NCI-H345 treated with DMSO at 0.1 percent for 48 hours (cell line): ENCODE measurements around the gene TBX1.

Experiments used
- DNase-seq: peaks from one replicate; lab custom pipeline; 2025; ENCODE audit not compliant: unreplicated experiment; lab: John Stamatoyannopoulos, UW

Gene TBX1

DNA sequence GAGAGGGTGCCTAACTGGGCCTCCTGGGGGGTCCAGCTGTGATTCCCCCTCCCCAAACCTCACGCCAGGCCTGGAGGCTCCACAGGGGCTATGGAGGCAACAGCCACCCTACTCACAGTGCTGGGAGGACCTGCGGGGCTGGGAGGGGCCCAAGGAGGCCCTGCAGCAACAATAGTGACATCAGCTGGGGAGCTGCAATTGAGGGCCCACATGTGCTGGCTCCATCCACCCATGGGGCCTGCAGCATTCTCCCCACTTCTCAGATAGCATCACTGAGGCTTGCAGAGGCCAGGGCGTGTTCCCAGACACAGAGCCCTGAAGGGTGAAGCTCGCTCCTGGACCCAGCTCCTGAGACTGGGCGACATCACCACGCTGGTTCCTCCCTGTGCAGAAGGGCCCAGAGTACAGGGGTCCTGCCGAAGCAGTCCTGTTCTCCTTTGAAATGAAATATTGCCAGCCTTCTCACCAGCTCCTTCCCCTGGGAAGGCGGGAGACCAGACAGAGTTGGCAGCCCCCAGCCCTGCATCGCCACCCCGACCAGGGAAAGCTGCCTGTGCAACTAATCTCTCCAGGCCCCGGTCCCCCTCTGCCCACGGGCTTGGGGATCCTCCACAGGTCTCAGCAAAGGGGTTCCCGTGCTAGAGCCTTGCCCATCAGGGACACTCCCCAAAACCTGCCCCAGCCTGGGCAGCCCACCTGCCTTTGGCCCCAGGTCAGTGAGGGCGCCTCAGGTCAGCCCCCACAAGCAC, 8.9 kb upstream of the TBX1 start:
- no peak for DNase-seq

- no peak for DNase-seq
Measured at GRCh38 chr22:19753090-19753842, 7.3 kb upstream of the TBX1 start.

GRCh38 chr22:19753996-19754700, 6.4 kb upstream of the TBX1 start:
- no peak for DNase-seq

- DNase-seq: no peak
Measured at GRCh38 chr22:19754701-19755144, 5.9 kb upstream of the TBX1 start.

GRCh38 chr22:19755145-19755710, 5.3 kb upstream of the TBX1 start:
- no peak for DNase-seq

GRCh38 chr22:19755722-19756287, 4.8 kb upstream of the TBX1 start:
- no peak for DNase-seq

DNA sequence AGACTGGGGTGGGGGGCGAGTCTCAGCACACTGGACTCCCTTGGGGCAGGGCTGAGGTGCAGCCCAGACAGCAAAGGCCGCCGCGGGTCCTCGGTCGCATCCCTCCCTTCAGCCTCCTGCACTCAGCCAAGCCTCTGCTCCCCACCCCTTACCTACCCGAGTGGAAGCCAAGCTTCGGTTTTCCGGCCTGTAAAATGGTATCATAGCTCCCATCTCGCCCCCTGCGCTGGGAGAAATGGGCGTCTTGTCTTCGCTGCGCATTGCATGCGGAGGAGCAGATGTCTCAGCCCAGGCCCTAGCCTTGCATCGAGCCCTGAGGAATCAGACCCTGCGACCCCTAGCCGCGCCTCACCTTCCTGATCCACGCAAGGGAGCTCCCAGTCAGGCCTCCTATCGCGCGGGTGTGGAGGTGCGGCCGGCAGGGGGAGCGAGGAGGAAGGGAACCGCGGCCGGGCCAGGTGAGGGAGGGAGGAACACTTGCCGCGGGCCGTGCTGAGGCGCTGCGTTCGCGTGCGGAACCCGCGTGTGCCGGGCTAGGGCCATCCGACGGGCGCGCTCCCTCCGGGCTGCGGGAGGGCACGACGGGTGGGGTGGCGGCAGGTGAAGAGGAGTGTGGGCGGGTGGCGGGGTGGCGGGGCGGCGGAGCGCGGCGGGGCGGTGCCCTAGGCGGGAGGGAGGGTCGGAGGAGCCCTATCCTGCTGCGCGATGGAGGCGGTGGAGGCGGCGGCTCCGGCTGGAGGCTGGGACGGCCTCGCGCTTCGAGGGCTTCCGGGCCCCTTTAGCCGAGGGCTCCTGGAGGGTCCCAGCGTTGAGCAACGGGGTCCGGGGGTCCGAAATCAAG, 4.1 kb upstream of the TBX1 start:
- no peak for DNase-seq

DNA sequence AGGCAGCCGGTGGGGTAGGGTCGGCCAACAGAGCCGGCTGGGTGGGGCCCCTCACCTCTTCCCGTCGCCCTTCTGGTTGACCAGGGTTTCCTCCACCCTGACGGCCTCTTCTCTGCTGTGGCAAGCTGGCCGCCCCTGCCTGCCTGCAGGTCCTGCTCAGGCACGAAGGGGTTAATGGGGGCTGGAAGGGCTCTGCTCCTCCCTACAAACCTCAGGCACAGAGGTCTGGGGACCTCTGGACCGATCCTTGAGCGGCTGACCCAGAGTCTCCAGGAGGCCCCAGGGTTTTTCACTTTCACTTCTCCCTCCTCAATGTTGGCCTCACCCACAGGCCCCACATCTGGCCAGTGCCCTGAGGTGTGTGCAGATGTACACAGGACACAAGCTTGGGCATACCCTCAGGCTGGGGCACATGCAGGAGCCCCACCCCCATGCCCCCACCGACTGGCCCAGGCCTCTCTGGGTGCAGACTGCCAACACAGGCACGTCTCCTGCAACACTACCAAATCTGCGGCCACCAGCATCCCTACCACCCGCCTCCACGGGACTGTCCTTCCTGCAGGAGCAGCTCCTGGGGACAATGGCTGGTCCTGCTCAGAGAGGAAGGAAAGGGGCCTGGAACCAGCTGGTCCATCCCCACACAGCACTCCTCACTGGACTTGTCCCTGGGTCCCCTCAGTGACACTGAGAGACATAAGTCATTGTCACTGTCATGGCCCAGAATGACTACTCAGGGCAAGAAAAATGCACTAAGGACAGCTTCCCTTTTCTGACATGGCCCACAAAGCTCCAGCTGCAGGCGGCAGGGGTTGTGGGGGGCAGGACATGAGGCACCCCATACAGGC, 3.2 kb upstream of the TBX1 start:
- no peak for DNase-seq

GRCh38 chr22:19757985-19758895, 2.3 kb upstream of the TBX1 start:
- DNase-seq: no peak

GRCh38 chr22:19758896-19759426, 1.6 kb upstream of the TBX1 start:
- no peak for DNase-seq

DNA sequence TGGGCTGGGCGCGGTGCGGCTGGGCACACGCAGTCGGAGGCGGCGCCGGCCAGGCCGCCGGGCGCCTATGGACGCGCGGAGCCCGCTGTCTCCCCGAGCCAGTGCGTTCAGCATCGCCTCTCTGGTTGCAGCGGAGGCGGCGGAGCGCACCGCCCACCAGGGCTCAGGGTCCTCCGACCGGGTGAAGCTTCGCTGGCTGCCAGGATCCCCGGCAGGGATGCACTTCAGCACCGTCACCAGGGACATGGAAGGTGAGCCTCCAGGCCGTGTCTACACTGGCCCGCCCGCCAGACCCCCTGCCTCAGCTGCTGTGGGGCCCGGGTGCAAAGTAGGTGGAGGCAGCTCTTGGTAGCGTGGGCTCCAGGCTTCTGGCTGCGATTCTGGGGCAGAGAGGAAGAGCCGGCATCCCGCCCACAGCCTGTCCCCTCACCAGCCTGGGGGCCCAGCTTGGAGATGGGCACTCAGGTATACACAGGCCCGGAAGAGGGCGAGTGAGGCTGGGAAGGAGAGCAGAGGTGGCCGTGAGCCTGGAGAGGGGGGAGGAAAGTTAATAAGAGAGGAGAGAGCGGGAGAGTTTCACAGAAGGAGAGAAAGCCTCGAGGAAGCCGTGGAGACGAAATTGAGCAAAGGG, 1.0 kb upstream of the TBX1 start:
- DNase-seq: no peak

DNA sequence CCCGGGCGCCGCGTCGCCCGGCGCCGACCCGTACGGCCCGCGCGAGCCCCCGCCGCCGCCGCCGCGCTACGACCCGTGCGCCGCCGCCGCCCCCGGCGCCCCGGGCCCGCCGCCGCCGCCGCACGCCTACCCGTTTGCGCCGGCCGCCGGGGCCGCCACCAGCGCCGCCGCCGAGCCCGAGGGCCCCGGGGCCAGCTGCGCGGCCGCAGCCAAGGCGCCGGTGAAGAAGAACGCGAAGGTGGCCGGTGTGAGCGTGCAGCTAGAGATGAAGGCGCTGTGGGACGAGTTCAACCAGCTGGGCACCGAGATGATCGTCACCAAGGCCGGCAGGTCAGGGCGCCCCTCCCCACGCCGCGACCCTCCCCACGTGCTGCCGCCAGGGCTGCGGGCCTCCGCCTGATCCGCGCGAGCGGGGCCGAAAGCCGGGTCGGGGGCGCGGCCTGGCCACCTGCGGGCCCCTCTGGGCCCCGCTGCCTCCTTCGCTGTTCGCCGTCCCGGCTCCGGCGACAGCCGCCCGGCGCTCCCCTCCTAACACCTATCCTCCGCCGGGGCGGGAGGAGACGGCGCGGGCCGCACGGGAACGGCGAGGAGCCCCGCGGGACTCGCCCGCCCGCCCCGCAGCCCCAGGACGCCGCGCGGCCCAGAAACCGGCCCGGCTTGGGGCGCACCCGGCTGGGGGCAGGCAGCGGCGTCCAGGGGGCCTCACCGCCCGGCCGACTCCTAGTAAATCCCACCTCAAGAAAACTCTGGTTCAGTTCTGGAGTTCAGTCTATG, 560 bp downstream of the TBX1 start:
- DNase-seq: no peak

DNA sequence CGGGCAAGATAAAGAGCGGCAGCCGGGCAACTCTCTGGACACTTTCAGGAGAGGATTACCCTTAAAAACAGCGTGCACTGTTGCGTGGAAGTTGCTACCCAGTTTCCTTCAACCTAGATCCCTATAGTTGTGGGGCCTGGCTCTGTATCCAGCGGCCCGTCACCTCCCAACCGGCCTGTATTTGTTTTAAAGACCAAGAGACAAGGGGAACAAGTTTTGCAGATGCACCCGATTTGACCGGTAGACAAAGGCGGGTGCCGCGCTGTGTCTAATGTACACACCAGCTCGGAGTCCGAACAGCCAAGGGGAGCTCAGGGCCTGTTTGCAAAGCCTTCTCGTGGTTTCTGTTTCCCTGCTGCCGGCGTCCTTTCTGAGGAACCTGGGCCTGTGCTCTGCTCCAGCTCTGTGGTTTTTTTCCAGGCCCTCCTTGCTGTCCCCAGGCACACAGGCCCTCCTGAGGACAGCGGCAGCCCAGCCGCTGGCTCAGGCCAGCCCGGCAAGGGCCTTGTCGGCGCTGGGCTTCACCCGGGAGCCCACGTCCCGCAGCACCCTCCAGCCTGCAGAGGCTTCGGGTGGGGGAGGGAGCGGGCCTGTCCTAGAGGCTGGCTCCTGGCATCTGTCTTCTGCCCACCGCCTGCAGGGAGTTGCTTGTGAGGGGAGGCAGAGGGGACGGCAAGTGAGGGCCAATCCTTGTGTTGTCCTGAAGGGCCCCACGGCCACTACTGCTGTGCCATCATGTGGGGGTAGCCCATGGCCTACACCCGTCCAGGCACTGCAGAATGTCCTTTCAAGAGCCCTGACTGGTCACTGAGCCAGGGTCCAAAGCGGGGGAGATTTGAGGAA, 1.4 kb downstream of the TBX1 start:
- DNase-seq: no peak

DNA sequence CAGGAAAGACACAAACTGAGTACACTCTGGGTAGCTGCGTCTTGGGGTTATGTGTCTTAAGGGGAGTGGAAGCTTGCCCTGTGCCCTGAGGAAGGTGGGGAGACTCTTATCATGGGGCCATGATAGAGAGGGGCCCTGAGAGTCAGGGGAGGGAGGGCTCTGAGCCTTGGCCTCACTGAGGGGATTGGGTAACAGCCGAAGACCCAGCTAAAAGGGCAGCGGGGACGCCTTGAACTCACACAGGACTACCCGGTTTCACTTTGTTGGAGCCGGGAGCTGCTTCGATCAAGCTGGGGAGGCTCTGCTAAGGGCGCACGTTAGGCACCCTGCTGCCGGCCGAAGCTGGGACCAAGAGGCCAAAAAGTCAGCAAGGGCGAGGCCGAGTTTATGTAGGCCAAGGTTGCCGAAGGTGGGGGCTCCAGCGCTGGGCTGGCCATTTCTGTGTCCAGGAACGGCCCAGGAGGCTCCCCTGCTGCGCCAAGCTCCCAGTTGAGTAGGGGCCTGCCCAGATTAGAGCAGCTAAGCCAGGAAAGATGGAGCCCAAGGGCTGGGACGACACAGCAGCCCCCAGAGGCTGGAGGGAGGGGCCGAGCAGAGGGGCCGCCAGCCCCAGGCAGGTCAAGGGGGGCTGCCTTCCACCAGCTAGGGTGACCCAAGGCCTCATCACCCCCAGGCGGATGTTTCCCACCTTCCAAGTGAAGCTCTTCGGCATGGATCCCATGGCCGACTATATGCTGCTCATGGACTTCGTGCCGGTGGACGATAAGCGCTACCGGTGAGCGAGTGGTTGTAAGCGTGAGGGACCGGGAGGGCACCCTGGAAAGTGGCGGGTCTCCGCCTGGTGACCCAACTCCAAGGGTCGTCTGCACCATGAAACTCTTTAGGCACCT, 2.2 kb downstream of the TBX1 start:
- DNase-seq: no peak
